ENCODE results near the gene C10orf53.
"Not testable (repeated sequence)": the region's sequence is repeated elsewhere in the genome, so short reads cannot be mapped to it uniquely, and the experiment has no call there.

Gene C10orf53

DNA sequence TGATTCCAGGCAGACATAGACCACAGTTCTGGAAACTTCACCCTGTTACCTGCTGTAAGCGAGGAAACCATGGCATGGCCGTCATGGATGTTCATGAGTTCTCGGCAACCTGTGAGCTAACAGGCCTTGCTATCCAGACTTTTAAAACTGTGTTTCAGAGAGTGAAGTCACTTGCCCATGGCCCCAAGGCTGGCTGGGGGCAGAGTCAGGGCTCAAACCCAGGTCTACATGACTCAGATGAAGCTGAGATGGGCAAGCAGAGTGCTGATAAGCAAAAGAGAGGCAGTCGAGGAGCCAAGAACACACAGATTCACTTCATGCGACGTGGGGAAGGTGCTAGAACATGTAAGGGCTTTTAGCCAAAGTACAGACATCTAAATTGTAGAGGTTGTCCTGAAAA lies 31.5 kb downstream of the C10orf53 start:
- H3K36me3 ChIP-seq (ENCODE audit: control insufficient read depth in 1 of 2, insufficient read depth in 2 of 2, low read depth in 1 of 2, low read length in 2 of 2): no peaks in the 10 kb centered on the region
- 79% methylated on average over 6 of the region's 6 CpGs for WGBS

DNA sequence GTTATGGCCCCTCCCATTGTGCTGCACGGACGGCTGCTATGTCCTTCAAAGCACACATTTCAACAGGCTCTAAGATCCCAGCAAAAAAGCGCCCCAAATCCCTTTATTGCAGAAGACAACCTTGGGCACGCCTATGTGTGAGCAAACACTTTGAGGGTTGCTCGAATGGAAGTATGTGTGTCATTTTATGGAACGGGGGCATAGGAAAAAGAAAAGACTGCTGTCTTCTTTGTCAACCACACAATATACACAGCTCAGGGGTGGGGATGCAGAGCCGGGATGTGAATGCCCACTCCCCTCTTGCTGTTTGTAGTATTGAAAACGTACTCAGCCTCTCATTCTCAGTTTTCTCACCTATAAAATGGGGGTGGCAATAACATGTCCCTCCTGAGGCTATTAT lies 32.0 kb downstream of the C10orf53 start:
- Histone ChIP-seq H3K79me1 (replicated peaks; ENCODE audit: low read length, poor library complexity, severe bottlenecking) (no peaks in the 10 kb centered on the region), H3K4me3 (ENCODE audit: insufficient read depth in 1 of 2, low read depth in 1 of 2, low read length in 2 of 2) (no peak overlapping the region), H3K23ac (ENCODE audit: low read length in 2 of 2) (no peak overlapping the region), H3K4ac (ENCODE audit: low read depth in 1 of 2, low read length in 2 of 2) (no peak overlapping the region), H3K27ac (ENCODE audit: low read length, poor library complexity, severe bottlenecking) (no peak overlapping the region), H4K91ac (ENCODE audit: low read length) (no peak overlapping the region), H3K4me1 (ENCODE audit: control insufficient read depth, insufficient read depth, low read depth, low read length) (no peaks in the 10 kb centered on the region), H2BK5ac (ENCODE audit: low read depth, low read length, poor library complexity, severe bottlenecking) (no peak overlapping the region), H4K8ac (ENCODE audit: low read length) (no peak overlapping the region), H3K18ac (ENCODE audit: low read depth in 1 of 2, low read length in 2 of 2) (no peak overlapping the region), H3K36me3 (ENCODE audit: control insufficient read depth in 1 of 2, insufficient read depth in 2 of 2, low read depth in 1 of 2, low read length in 2 of 2) (no peaks in the 10 kb centered on the region), H2BK12ac (ENCODE audit: low read length in 2 of 2) (no peak overlapping the region), H3K14ac (ENCODE audit: low read length in 2 of 2) (no peak overlapping the region), H3K4me2 (ENCODE audit: low read length, poor library complexity, severe bottlenecking) (no peak overlapping the region), H3K27me3 (ENCODE audit: control insufficient read depth in 1 of 2, insufficient read depth in 1 of 2, low read length in 2 of 2) (peaks cover 8 to 46% of the 10 kb centered on the region in 2 experiments), H2BK15ac (ENCODE audit: low read depth, poor library complexity, severe bottlenecking) (no peak overlapping the region), H2AFZ (ENCODE audit: low read depth, low read length) (no peak overlapping the region), H2AK5ac (ENCODE audit: low read length, severe bottlenecking) (no peak overlapping the region), H3K9me3 (ENCODE audit: control insufficient read depth, low read length) (no peaks in the 10 kb centered on the region), H3K9ac (ENCODE audit: low read length) (no peak overlapping the region), H2BK120ac (ENCODE audit: low read depth, low read length) (no peak overlapping the region)
- DNase-seq: no peak
- 64% methylated on average over 5 of the region's 8 CpGs for whole genome bisulfite sequencing

More for the DNA sequence above, 31.5 kb downstream of the C10orf53 start:
- no peak overlapping the region for H2BK120ac ChIP-seq (ENCODE audit: low read depth, low read length)
- peaks cover 8 to 51% of the 10 kb centered on the region in 2 experiments for H3K27me3 ChIP-seq (ENCODE audit: control insufficient read depth in 1 of 2, insufficient read depth in 1 of 2, low read length in 2 of 2)
- H3K23ac ChIP-seq (ENCODE audit: low read length in 2 of 2): no peak overlapping the region
- no peak overlapping the region for H4K91ac ChIP-seq (ENCODE audit: low read length)
- no peak overlapping the region for H2AK5ac ChIP-seq (ENCODE audit: low read length, severe bottlenecking)
- H3K14ac ChIP-seq (ENCODE audit: low read length in 2 of 2): no peak overlapping the region
- no peaks in the 10 kb centered on the region for H3K79me1 ChIP-seq (replicated peaks; ENCODE audit: low read length, poor library complexity, severe bottlenecking)
- H2BK15ac ChIP-seq (ENCODE audit: low read depth, poor library complexity, severe bottlenecking): no peak overlapping the region
- no peak overlapping the region for H3K4me2 ChIP-seq (ENCODE audit: low read length, poor library complexity, severe bottlenecking)
- no peak overlapping the region for H2BK5ac ChIP-seq (ENCODE audit: low read depth, low read length, poor library complexity, severe bottlenecking)
- no peak overlapping the region for H3K4me3 ChIP-seq (ENCODE audit: insufficient read depth in 1 of 2, low read depth in 1 of 2, low read length in 2 of 2)
- DNase-seq: no peak
- no peak overlapping the region for H3K4ac ChIP-seq (ENCODE audit: low read depth in 1 of 2, low read length in 2 of 2)
- H3K4me1 ChIP-seq (ENCODE audit: control insufficient read depth, insufficient read depth, low read depth, low read length): no peaks in the 10 kb centered on the region
- H3K9ac ChIP-seq (ENCODE audit: low read length): no peak overlapping the region
- H2AFZ ChIP-seq (ENCODE audit: low read depth, low read length): no peak overlapping the region
- no peak overlapping the region for H3K18ac ChIP-seq (ENCODE audit: low read depth in 1 of 2, low read length in 2 of 2)
- no peak overlapping the region for H4K8ac ChIP-seq (ENCODE audit: low read length)
- H3K9me3 ChIP-seq (ENCODE audit: control insufficient read depth, low read length): no peaks in the 10 kb centered on the region
- H3K27ac ChIP-seq (ENCODE audit: low read length, poor library complexity, severe bottlenecking): no peak overlapping the region
- H2BK12ac ChIP-seq (ENCODE audit: low read length in 2 of 2): no peak overlapping the region

DNA sequence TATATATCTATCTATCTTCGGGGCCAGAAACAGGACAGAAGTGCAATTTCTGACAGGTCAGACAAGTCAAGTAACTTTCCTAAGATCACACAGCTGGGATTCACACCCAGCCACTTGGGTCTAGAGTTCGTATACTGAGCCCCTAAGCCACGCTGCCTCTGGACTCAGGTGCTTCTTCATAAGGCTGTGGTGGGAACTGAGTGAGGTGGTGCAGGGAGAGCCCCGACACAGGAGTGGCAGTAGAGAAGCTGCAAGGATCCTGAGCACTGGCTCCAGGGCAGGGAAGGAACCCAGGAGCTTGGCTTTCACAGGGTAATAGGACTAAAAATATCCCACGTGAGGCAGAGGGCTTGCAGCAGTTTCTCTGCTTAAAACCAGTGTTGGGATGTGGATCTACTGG lies 33.8 kb downstream of the C10orf53 start:
- 54% methylated on average over 5 of the region's 5 CpGs for WGBS
- H3K9ac ChIP-seq (ENCODE audit: low read length): no peak overlapping the region

DNA sequence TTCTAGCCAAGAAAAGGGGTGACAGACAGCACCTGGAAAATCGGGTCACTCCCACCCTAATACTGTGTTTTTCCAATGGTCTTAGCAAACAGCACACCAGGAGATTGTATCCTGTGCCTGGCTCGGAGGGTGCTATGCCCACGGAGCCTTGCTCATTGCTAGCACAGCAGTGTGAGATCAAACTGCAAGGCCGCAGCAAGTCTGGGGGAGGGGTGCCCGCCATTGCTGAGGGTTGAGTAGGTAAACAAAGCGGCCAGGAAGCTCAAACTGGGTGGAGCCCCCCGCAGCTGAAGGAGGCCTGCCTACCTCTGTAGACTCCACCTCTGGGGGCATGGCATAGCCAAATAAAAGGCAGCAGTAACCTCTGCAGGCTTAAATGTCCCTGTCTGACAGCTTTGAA lies 35.7 kb downstream of the C10orf53 start:
- not testable (repeated sequence) for H2AFZ ChIP-seq (ENCODE audit: low read depth, low read length); H2AK5ac ChIP-seq (ENCODE audit: low read length, severe bottlenecking); H3K27ac ChIP-seq (ENCODE audit: low read length, poor library complexity, severe bottlenecking); H2BK5ac ChIP-seq (ENCODE audit: low read depth, low read length, poor library complexity, severe bottlenecking); H2BK120ac ChIP-seq (ENCODE audit: low read depth, low read length); DNase-seq; H3K79me1 ChIP-seq (replicated peaks; ENCODE audit: low read length, poor library complexity, severe bottlenecking); H3K9me3 ChIP-seq (ENCODE audit: control insufficient read depth, low read length); H2BK15ac ChIP-seq (ENCODE audit: low read depth, poor library complexity, severe bottlenecking); H3K23ac ChIP-seq (ENCODE audit: low read length in 2 of 2); H3K14ac ChIP-seq (ENCODE audit: low read length in 2 of 2); H3K4ac ChIP-seq (ENCODE audit: low read depth in 1 of 2, low read length in 2 of 2); H4K91ac ChIP-seq (ENCODE audit: low read length); H3K4me3 ChIP-seq (ENCODE audit: insufficient read depth in 1 of 2, low read depth in 1 of 2, low read length in 2 of 2); H3K9ac ChIP-seq (ENCODE audit: low read length); H3K18ac ChIP-seq (ENCODE audit: low read depth in 1 of 2, low read length in 2 of 2); H2BK12ac ChIP-seq (ENCODE audit: low read length in 2 of 2); H3K36me3 ChIP-seq (ENCODE audit: control insufficient read depth in 1 of 2, insufficient read depth in 2 of 2, low read depth in 1 of 2, low read length in 2 of 2); H4K8ac ChIP-seq (ENCODE audit: low read length); H3K4me2 ChIP-seq (ENCODE audit: low read length, poor library complexity, severe bottlenecking); H3K4me1 ChIP-seq (ENCODE audit: control insufficient read depth, insufficient read depth, low read depth, low read length)
- peaks cover 5 to 23% of the 10 kb centered on the region in 2 experiments for H3K27me3 ChIP-seq (ENCODE audit: control insufficient read depth in 1 of 2, insufficient read depth in 1 of 2, low read length in 2 of 2)
- WGBS: 75% methylated on average over 7 of the region's 7 CpGs

More for the DNA sequence above, 33.8 kb downstream of the C10orf53 start:
- no peaks in the 10 kb centered on the region for H3K79me1 ChIP-seq (replicated peaks; ENCODE audit: low read length, poor library complexity, severe bottlenecking)
- H3K23ac ChIP-seq (ENCODE audit: low read length in 2 of 2): no peak overlapping the region
- no peaks in the 10 kb centered on the region for H3K4me1 ChIP-seq (ENCODE audit: control insufficient read depth, insufficient read depth, low read depth, low read length)
- no peak overlapping the region for H2BK12ac ChIP-seq (ENCODE audit: low read length in 2 of 2)
- no peak overlapping the region for H2AK5ac ChIP-seq (ENCODE audit: low read length, severe bottlenecking)
- no peaks in the 10 kb centered on the region for H3K9me3 ChIP-seq (ENCODE audit: control insufficient read depth, low read length)
- H4K8ac ChIP-seq (ENCODE audit: low read length): no peak overlapping the region
- H3K14ac ChIP-seq (ENCODE audit: low read length in 2 of 2): no peak overlapping the region
- H3K27me3 ChIP-seq (ENCODE audit: control insufficient read depth in 1 of 2, insufficient read depth in 1 of 2, low read length in 2 of 2): peaks cover 5 to 35% of the 10 kb centered on the region in 2 experiments
- no peak overlapping the region for H3K4ac ChIP-seq (ENCODE audit: low read depth in 1 of 2, low read length in 2 of 2)
- no peak overlapping the region for H2AFZ ChIP-seq (ENCODE audit: low read depth, low read length)
- H3K36me3 ChIP-seq (ENCODE audit: control insufficient read depth in 1 of 2, insufficient read depth in 2 of 2, low read depth in 1 of 2, low read length in 2 of 2): no peaks in the 10 kb centered on the region
- no peak overlapping the region for H3K18ac ChIP-seq (ENCODE audit: low read depth in 1 of 2, low read length in 2 of 2)
- no peak overlapping the region for H2BK15ac ChIP-seq (ENCODE audit: low read depth, poor library complexity, severe bottlenecking)
- H3K27ac ChIP-seq (ENCODE audit: low read length, poor library complexity, severe bottlenecking): no peak overlapping the region
- DNase-seq: no peak
- no peak overlapping the region for H4K91ac ChIP-seq (ENCODE audit: low read length)
- H2BK120ac ChIP-seq (ENCODE audit: low read depth, low read length): no peak overlapping the region
- H2BK5ac ChIP-seq (ENCODE audit: low read depth, low read length, poor library complexity, severe bottlenecking): no peak overlapping the region
- no peak overlapping the region for H3K4me3 ChIP-seq (ENCODE audit: insufficient read depth in 1 of 2, low read depth in 1 of 2, low read length in 2 of 2)
- no peak overlapping the region for H3K4me2 ChIP-seq (ENCODE audit: low read length, poor library complexity, severe bottlenecking)

All from mesenchymal stem cell (in vitro differentiated cells and primary cell).